Keratinocyte (primary cell): Measurements from ENCODE around the gene COL25A1.

Experiments used
- CTCF ChIP-seq, 3 experiments: IDR thresholded peaks in 1 of 3; conservative IDR thresholded peaks in 1 of 3; optimal IDR thresholded peaks in 1 of 3; 2 replicates in 2 of 3; 3 replicates in 1 of 3; pipeline versions ENCODE3 to v1.5.1; 2011; ENCODE audit warnings: low read length in 3 of 3, mild to moderate bottlenecking in 3 of 3, moderate library complexity in 2 of 3, control low read depth in 1 of 3, inconsistent platforms in 1 of 3; ENCODE audit not compliant: insufficient read depth in 2 of 3; ENCODE audit errors: extremely low read depth in 1 of 3
- EZH2 ChIP-seq: IDR thresholded peaks from one replicate; pipeline ENCODE4 v1.6.1; 2012; ENCODE audit warnings: inconsistent platforms, mild to moderate bottlenecking, low read length, moderate library complexity

- TF ChIP-seq CTCF (optimal IDR thresholded peaks at IDR 0.05 in 1 of 3, IDR thresholded peaks at IDR 0.05 in 1 of 3, conservative IDR thresholded peaks at IDR 0.05 in 1 of 3; ENCODE audit: extremely low read depth in 1 of 3, insufficient read depth in 2 of 3, low read length in 3 of 3) (no peak), EZH2 (no peak)
Measured at GRCh38 chr4:109234596-109234995, 67.9 kb downstream of the COL25A1 start.
